Measurements from ENCODE around the gene KRTAP4-12. TPM values are rescaled to one million over a fixed set of nuclear protein-coding genes. Genes with fewer than 3 reads are reported as not detected.

Gene KRTAP4-12
- not detected in 2 replicates for total RNA-seq

GRCh38 chr17:41123991-41124371, at the start of gene KRTAP4-12:
KRTAP4-12 (minus strand) TSS chr17:41124182; CDS start chr17:41124122, 60 bp downstream.

DNA sequence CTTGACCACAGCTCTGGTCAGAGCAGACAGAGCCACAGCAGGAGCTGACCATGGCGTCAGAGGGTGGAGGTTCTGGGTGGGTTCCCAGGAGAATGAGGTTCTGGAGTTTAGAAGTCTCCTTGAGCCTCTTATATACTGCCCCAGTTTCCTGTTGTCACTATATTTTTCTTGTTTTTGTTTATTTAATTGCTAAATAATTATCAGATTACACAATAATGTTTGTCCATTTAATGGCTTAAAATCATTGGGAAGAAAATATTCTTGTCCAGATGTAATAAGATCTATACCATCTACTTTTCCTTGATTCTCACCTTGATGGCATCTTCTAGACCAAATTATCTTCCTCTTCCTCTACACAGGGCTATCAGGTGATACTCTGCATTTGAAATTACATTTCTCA, 44.1 kb upstream of the KRTAP4-12 start, which contains the start of gene KRTAP4-3:
TSS of gene KRTAP4-3 (minus strand) at position 101 of the 400 bp plus-strand sequence. CDS start at position 52, 49 bp downstream.

GRCh38 chr17:41160648-41161047, 36.7 kb upstream of the KRTAP4-12 start, which contains the start of gene KRTAP4-4:
KRTAP4-4 (minus strand) TSS chr17:41160748; CDS start chr17:41160691, 57 bp downstream.

GRCh38 chr17:41149652-41149985, 25.6 kb upstream of the KRTAP4-12 start, which contains the start of gene KRTAP4-5:
KRTAP4-5 (minus strand) TSS chr17:41149825; CDS start chr17:41149767, 58 bp downstream.

GRCh38 chr17:41140360-41141131, 16.6 kb upstream of the KRTAP4-12 start, which contains the start of gene KRTAP4-6:
KRTAP4-6 (minus strand) TSS chr17:41140544; CDS start chr17:41140487, 57 bp downstream.

GRCh38 chr17:41117846-41118386, 6.1 kb downstream of the KRTAP4-12 start, which contains the start of gene KRTAP4-11:
KRTAP4-11 (minus strand) TSS chr17:41118373; CDS start chr17:41118315, 58 bp downstream.

DNA sequence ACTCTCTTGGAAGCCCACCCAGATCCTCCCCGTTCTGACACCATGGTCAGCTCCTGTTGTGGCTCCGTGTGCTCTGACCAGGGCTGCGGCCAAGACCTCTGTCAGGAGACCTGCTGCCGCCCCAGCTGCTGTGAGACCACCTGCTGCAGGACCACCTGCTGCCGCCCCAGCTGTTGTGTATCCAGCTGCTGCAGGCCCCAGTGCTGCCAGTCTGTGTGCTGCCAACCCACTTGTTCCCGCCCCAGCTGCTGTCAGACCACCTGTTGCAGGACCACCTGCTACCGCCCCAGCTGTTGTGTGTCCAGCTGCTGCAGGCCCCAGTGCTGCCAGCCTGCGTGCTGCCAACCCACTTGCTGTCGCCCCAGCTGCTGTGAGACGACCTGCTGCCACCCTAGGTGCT, 18.6 kb downstream of the KRTAP4-12 start, which contains the start of gene KRTAP4-9:
TSS of gene KRTAP4-9 (plus strand) at position 43 of the 400 bp plus-strand sequence. CDS start at position 43, 0 bp downstream.

GRCh38 chr17:41101586-41102259, 22.3 kb downstream of the KRTAP4-12 start, which contains the start of gene KRTAP4-16:
KRTAP4-16 (minus strand) TSS chr17:41102209; CDS start chr17:41102209, 0 bp downstream.

GRCh38 chr17:41098042-41098441, 25.9 kb downstream of the KRTAP4-12 start, which contains the start of gene KRTAP4-8:
KRTAP4-8 (minus strand) TSS chr17:41098142; CDS start chr17:41098084, 58 bp downstream.

DNA sequence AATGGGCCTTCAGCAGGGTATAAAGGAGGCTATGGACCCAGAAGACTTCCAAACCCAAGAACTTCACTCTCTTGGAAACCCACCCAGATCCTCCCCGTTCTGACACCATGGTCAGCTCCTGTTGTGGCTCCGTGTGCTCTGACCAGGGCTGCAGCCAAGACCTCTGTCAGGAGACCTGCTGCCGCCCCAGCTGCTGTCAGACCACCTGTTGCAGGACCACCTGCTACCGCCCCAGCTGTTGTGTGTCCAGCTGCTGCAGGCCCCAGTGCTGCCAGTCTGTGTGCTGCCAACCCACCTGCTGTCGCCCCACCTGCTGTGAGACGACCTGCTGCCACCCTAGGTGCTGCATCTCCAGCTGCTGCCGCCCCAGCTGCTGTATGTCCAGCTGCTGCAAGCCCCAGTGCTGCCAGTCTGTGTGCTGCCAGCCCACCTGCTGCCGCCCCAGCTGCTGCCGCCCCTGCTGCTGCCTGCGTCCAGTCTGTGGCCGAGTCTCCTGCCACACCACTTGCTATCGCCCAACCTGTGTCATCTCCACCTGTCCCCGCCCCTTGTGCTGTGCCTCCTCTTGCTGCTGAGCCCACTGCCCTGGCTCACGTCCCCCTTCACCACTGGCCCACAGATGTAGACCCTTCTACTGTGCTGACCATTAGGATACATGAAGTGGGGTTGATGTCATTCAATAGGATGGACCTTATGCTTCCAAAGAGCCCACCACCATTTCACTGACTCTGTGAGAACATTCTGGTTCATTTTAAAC, 39.7 kb downstream of the KRTAP4-12 start, which contains the start of gene KRTAP4-7:
TSS of gene KRTAP4-7 (plus strand) at position 51 of the 757 bp plus-strand sequence. CDS start at position 108, 57 bp downstream.

Other genes starting within 250 kb of the KRTAP4-12 start
- gene KRT20, start 238.9 kb downstream of the KRTAP4-12 start, total RNA-seq: not detected in 2 replicates
- not detected in 2 replicates for gene KRT23, start 186.5 kb downstream of the KRTAP4-12 start, total RNA-seq
- gene KRT39, start 157.2 kb downstream of the KRTAP4-12 start, total RNA-seq: not detected in 2 replicates
- gene KRT40, start 139.9 kb downstream of the KRTAP4-12 start, total RNA-seq: not detected in 2 replicates
- gene KRTAP3-3, start 130.0 kb downstream of the KRTAP4-12 start, total RNA-seq: not detected in 2 replicates
- not detected in 2 replicates for gene KRTAP3-2, start 124.3 kb downstream of the KRTAP4-12 start, total RNA-seq
- gene KRTAP3-1, start 115.1 kb downstream of the KRTAP4-12 start, total RNA-seq: not detected in 2 replicates
- gene KRTAP1-5, start 97.0 kb downstream of the KRTAP4-12 start, total RNA-seq: not detected in 2 replicates
- gene KRTAP1-4, start 94.0 kb downstream of the KRTAP4-12 start, total RNA-seq: not detected in 2 replicates
- gene KRTAP1-3, start 89.3 kb downstream of the KRTAP4-12 start, total RNA-seq: not detected in 2 replicates
- not detected in 2 replicates for gene KRTAP1-1, start 82.7 kb downstream of the KRTAP4-12 start, total RNA-seq
- gene KRTAP2-1, start 76.9 kb downstream of the KRTAP4-12 start, total RNA-seq: not detected in 2 replicates
- not detected in 2 replicates for gene KRTAP2-2, start 69.0 kb downstream of the KRTAP4-12 start, total RNA-seq
- gene KRTAP2-3, start 64.1 kb downstream of the KRTAP4-12 start, total RNA-seq: not detected in 2 replicates
- not detected in 2 replicates for gene KRTAP2-4, start 58.3 kb downstream of the KRTAP4-12 start, total RNA-seq
- gene KRTAP4-7, start 40.0 kb downstream of the KRTAP4-12 start, total RNA-seq: not detected in 2 replicates
- gene KRTAP4-8, start 26.0 kb downstream of the KRTAP4-12 start, total RNA-seq: not detected in 2 replicates
- gene KRTAP4-16, start 22.0 kb downstream of the KRTAP4-12 start, total RNA-seq: not detected in 2 replicates
- gene KRTAP4-9, start 18.8 kb downstream of the KRTAP4-12 start, total RNA-seq: not detected in 2 replicates
- gene KRTAP4-11, start 5.8 kb downstream of the KRTAP4-12 start, total RNA-seq: not detected in 2 replicates
- gene KRTAP4-6, start 16.4 kb upstream of the KRTAP4-12 start, total RNA-seq: not detected in 2 replicates
- not detected in 2 replicates for gene KRTAP4-5, start 25.6 kb upstream of the KRTAP4-12 start, total RNA-seq
- gene KRTAP4-4, start 36.6 kb upstream of the KRTAP4-12 start, total RNA-seq: not detected in 2 replicates
- gene KRTAP4-3, start 44.0 kb upstream of the KRTAP4-12 start, total RNA-seq: not detected in 2 replicates
- not detected in 2 replicates for gene KRTAP4-2, start 54.0 kb upstream of the KRTAP4-12 start, total RNA-seq
- gene KRTAP4-1, start 60.7 kb upstream of the KRTAP4-12 start, total RNA-seq: not detected in 2 replicates
- not detected in 2 replicates for gene KRTAP9-1, start 65.7 kb upstream of the KRTAP4-12 start, total RNA-seq
- not detected in 2 replicates for gene KRTAP9-2, start 102.5 kb upstream of the KRTAP4-12 start, total RNA-seq
- not detected in 2 replicates for gene KRTAP9-3, start 108.3 kb upstream of the KRTAP4-12 start, total RNA-seq
- not detected in 2 replicates for gene KRTAP9-8, start 113.8 kb upstream of the KRTAP4-12 start, total RNA-seq
- not detected in 2 replicates for gene KRTAP9-4, start 125.5 kb upstream of the KRTAP4-12 start, total RNA-seq
- gene KRTAP9-9, start 131.2 kb upstream of the KRTAP4-12 start, total RNA-seq: not detected in 2 replicates
- gene KRTAP9-6, start 141.2 kb upstream of the KRTAP4-12 start, total RNA-seq: not detected in 2 replicates
- gene KRTAP9-7, start 151.5 kb upstream of the KRTAP4-12 start, total RNA-seq: not detected in 2 replicates
- gene KRTAP29-1, start 178.7 kb upstream of the KRTAP4-12 start, total RNA-seq: not detected in 2 replicates
- not detected in 2 replicates for gene KRTAP16-1, start 185.1 kb upstream of the KRTAP4-12 start, total RNA-seq
- not detected in 2 replicates for gene KRTAP17-1, start 191.5 kb upstream of the KRTAP4-12 start, total RNA-seq
- not detected in 2 replicates for gene KRT33A, start 226.6 kb upstream of the KRTAP4-12 start, total RNA-seq
- not detected in 2 replicates for gene KRT33B, start 245.6 kb upstream of the KRTAP4-12 start, total RNA-seq

Measured in cardiac ventricle fibroblast (primary cell).